Activated CD4-positive, alpha-beta T cell treated with anti-CD3 and anti-CD28 coated beads, Interleukin-2, amount 10 ng/mL, durations not matched to agents 24 days and 14 days (primary cell): ENCODE results near the gene PLEKHG1. TPM values are rescaled to one million over a fixed set of nuclear protein-coding genes. Genes with fewer than 3 reads are reported as not detected.

ENCODE experiments used
- DNase-seq: peaks from one replicate; pipeline ENCODE4 v3.0.0; 2022
- H3K27ac Mint-ChIP-seq: one replicate; pipeline ENCODE4 v1.8.0; 2022; ENCODE audit warnings: mild to moderate bottlenecking, mixed read lengths
- H3K27me3 Mint-ChIP-seq: one replicate; pipeline ENCODE4 v1.8.0; 2022; ENCODE audit warnings: mixed read lengths
- H3K36me3 Mint-ChIP-seq: one replicate; pipeline ENCODE4 v1.8.0; 2022; ENCODE audit warnings: low read depth, mild to moderate bottlenecking, mixed read lengths
- H3K4me1 Mint-ChIP-seq: one replicate; pipeline ENCODE4 v1.8.0; 2021; ENCODE audit warnings: mixed read lengths
- H3K4me3 Mint-ChIP-seq: one replicate; pipeline ENCODE4 v1.8.0; 2022; ENCODE audit warnings: mild to moderate bottlenecking, moderate library complexity, mixed read lengths
- H3K9me3 Mint-ChIP-seq: one replicate; pipeline ENCODE4 v1.8.0; 2021; ENCODE audit warnings: mixed read lengths
- intact Hi-C: fragments of 100-400 bp; cut with micrococcal nuclease; formaldehyde crosslinking; loops from one replicate; pipeline ENCODE4 v1.15.1; 2023
- total RNA-seq: library from RNA; stranded (reverse); gene quantifications from 2 replicates; pipeline ENCODE4 v1.2.3, GENCODE V29; 2022

The PLEKHG1 gene
- total RNA-seq, 1 donor from 2014 or later: 0.42 TPM

- intact Hi-C loops: no loop called here
- no peak for DNase-seq
- H3K9me3 Mint-ChIP-seq: no peaks in the 10 kb centered on the region
- H3K4me1 Mint-ChIP-seq: no peaks in the 10 kb centered on the region
- no peak overlapping the region for H3K27ac Mint-ChIP-seq
- H3K4me3 Mint-ChIP-seq: no peak overlapping the region
- peaks cover 24% of the 10 kb centered on the region for H3K27me3 Mint-ChIP-seq
- H3K36me3 Mint-ChIP-seq: no peaks in the 10 kb centered on the region
These were observed 47.4 kb downstream of the PLEKHG1 start for GRCh38 chr6:150647051-150647450.

Other genes with a start within 250 kb of the PLEKHG1 start
- gene IYD, start 230.9 kb upstream of the PLEKHG1 start, total RNA-seq: not detected in 2 replicates